ENCODE results near the gene ERBB4.

Gene ERBB4

DNA sequence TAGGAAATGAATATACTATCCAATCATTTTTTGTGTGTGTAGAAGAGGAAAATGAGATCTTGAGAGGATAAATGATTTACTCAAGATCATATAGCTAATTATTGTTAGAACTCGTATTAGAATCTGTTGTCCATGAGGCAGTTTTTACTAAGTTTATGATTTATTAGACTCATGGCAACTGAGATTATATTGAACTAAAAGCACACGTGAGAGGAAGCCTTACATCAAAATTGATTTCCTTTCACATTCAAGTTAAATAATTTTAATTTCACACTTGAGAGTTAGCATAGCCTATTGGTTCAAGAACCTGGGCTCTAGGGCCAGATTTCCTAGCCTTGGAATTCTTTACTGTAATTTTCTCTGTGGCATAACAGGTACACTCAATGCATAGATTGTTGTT, 552.3 kb downstream of the ERBB4 start:
- TF ChIP-seq, protein P1, sequence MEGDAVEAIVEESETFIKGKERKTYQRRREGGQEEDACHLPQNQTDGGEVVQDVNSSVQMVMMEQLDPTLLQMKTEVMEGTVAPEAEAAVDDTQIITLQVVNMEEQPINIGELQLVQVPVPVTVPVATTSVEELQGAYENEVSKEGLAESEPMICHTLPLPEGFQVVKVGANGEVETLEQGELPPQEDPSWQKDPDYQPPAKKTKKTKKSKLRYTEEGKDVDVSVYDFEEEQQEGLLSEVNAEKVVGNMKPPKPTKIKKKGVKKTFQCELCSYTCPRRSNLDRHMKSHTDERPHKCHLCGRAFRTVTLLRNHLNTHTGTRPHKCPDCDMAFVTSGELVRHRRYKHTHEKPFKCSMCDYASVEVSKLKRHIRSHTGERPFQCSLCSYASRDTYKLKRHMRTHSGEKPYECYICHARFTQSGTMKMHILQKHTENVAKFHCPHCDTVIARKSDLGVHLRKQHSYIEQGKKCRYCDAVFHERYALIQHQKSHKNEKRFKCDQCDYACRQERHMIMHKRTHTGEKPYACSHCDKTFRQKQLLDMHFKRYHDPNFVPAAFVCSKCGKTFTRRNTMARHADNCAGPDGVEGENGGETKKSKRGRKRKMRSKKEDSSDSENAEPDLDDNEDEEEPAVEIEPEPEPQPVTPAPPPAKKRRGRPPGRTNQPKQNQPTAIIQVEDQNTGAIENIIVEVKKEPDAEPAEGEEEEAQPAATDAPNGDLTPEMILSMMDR (IDR thresholded peaks at IDR 0.05; ENCODE audit: low read depth, low read length, poor library complexity, severe bottlenecking) = no peak
- no peak for TF ChIP-seq EZH2phosphoT487 (IDR thresholded peaks at IDR 0.05; ENCODE audit: borderline replicate concordance, low read length)
- no peaks in the 10 kb centered on the region for H3K9me3 ChIP-seq (ENCODE audit: control insufficient read depth, insufficient read depth, low read length)
- no peaks in the 10 kb centered on the region for H3F3A ChIP-seq (ENCODE audit: control insufficient read depth, insufficient read depth)
- no peak overlapping the region for H3K4me3 ChIP-seq (ENCODE audit: low read length)
- H3K4me2 ChIP-seq (ENCODE audit: low read length) = no peak overlapping the region
- H3K36me3 ChIP-seq (ENCODE audit: control insufficient read depth, low read length) = no peaks in the 10 kb centered on the region
- no peaks in the 10 kb centered on the region for H4K20me1 ChIP-seq (ENCODE audit: control insufficient read depth, insufficient read depth, low read depth, low read length)
- H3K9me2 ChIP-seq (replicated peaks; ENCODE audit: control insufficient read depth, low read length) = no peaks in the 10 kb centered on the region; the same call in 1 of the 2 replicates
- no peaks in the 10 kb centered on the region for H3K27me3 ChIP-seq (ENCODE audit: control insufficient read depth, low read length)
- no peaks in the 10 kb centered on the region for H3K4me1 ChIP-seq (ENCODE audit: control insufficient read depth, low read length)
- H3K27ac ChIP-seq (ENCODE audit: low read depth, low read length) = no peak overlapping the region
- H3K79me2 ChIP-seq (ENCODE audit: control insufficient read depth, low read length) = no peaks in the 10 kb centered on the region

DNA sequence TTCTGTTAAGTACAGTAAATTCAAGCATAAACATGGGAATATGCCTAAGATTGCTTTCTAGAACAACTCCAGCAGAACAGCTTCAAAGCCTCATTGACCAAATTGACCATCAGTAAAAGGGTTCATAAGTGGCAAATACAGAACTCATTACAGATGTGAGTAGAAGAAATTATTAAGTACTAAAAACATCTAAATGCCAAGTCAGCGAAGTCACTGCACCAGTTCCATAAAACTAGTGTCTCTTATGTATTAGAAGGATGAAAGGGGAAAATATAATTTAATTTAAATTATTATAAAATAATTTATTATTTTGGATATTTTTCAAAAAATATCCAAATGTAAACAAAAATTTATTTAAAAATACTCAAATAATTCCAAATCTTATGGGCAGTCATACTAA, 553.2 kb downstream of the ERBB4 start:
- Histone ChIP-seq H3K9me2 (replicated peaks; ENCODE audit: control insufficient read depth, low read length) (no peaks in the 10 kb centered on the region; the same call in 1 of the 2 replicates), H3K9me3 (ENCODE audit: control insufficient read depth, insufficient read depth, low read length) (no peaks in the 10 kb centered on the region), H3K4me3 (ENCODE audit: low read length) (no peak overlapping the region), H3K27me3 (ENCODE audit: control insufficient read depth, low read length) (no peaks in the 10 kb centered on the region), H3K4me1 (ENCODE audit: control insufficient read depth, low read length) (no peaks in the 10 kb centered on the region), H4K20me1 (ENCODE audit: control insufficient read depth, insufficient read depth, low read depth, low read length) (no peaks in the 10 kb centered on the region), H3F3A (ENCODE audit: control insufficient read depth, insufficient read depth) (no peaks in the 10 kb centered on the region), H3K79me2 (ENCODE audit: control insufficient read depth, low read length) (no peaks in the 10 kb centered on the region), H3K36me3 (ENCODE audit: control insufficient read depth, low read length) (no peaks in the 10 kb centered on the region), H3K27ac (ENCODE audit: low read depth, low read length) (no peak overlapping the region), H3K4me2 (ENCODE audit: low read length) (no peak overlapping the region)
- TF ChIP-seq EZH2phosphoT487 (IDR thresholded peaks at IDR 0.05; ENCODE audit: borderline replicate concordance, low read length) = no peak
- TF ChIP-seq, protein P1 (IDR thresholded peaks at IDR 0.05; ENCODE audit: low read depth, low read length, poor library complexity, severe bottlenecking) = no peak

DNA sequence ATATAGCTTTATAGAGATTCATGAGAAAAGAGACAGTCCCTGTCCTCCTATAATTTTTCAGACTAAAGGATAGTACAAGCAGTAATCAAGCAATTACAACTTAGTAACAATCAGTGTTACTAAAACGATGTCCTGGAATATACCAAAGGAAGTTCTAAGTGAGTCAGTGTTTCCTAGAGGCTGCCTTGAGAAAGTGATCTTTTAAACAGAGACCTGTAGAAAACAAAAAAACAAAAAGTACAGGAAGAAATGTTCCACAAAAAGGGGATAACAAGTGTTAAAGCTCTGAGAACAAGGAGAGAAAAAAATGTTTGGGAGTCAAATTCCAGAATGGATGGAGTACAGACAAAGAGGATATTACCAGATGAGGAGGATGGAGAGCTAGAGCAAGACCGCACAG, 556.4 kb downstream of the ERBB4 start:
- Histone ChIP-seq H3K4me2 (ENCODE audit: low read length) (no peak overlapping the region), H3K79me2 (ENCODE audit: control insufficient read depth, low read length) (no peaks in the 10 kb centered on the region), H3K9me3 (ENCODE audit: control insufficient read depth, insufficient read depth, low read length) (no peaks in the 10 kb centered on the region), H3K36me3 (ENCODE audit: control insufficient read depth, low read length) (no peaks in the 10 kb centered on the region), H4K20me1 (ENCODE audit: control insufficient read depth, insufficient read depth, low read depth, low read length) (no peaks in the 10 kb centered on the region), H3K27me3 (ENCODE audit: control insufficient read depth, low read length) (no peaks in the 10 kb centered on the region), H3K4me3 (ENCODE audit: low read length) (no peak overlapping the region), H3K27ac (ENCODE audit: low read depth, low read length) (no peak overlapping the region), H3F3A (ENCODE audit: control insufficient read depth, insufficient read depth) (no peaks in the 10 kb centered on the region), H3K4me1 (ENCODE audit: control insufficient read depth, low read length) (no peaks in the 10 kb centered on the region), H3K9me2 (replicated peaks; ENCODE audit: control insufficient read depth, low read length) (no peaks in the 10 kb centered on the region)
- TF ChIP-seq, protein P1 (IDR thresholded peaks at IDR 0.05; ENCODE audit: low read depth, low read length, poor library complexity, severe bottlenecking) = no peak
- TF ChIP-seq EZH2phosphoT487 (IDR thresholded peaks at IDR 0.05; ENCODE audit: borderline replicate concordance, low read length) = no peak

DNA sequence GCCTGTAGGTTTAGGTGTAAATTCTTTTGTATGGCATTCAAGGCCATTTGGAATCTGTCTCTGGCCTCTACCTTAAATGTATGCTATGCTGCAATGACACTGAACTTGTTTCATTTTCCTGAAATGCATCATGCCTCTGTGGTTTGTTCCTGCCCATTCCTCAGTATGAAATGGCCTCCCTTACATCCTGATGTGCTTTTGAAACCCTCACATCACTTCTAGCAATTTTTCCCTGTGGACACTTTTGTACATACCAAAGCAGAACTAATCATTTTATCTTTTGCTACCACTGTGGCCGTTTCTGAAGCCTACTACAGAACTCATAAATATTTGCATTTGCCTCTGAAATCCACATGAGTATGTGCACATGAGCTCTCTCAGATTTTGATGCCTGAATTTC, 557.2 kb downstream of the ERBB4 start:
- H3F3A ChIP-seq (ENCODE audit: control insufficient read depth, insufficient read depth) = no peaks in the 10 kb centered on the region
- H3K27me3 ChIP-seq (ENCODE audit: control insufficient read depth, low read length) = no peaks in the 10 kb centered on the region
- H3K79me2 ChIP-seq (ENCODE audit: control insufficient read depth, low read length) = no peaks in the 10 kb centered on the region
- H3K9me3 ChIP-seq (ENCODE audit: control insufficient read depth, insufficient read depth, low read length) = no peaks in the 10 kb centered on the region
- H3K27ac ChIP-seq (ENCODE audit: low read depth, low read length) = no peak overlapping the region
- no peak overlapping the region for H3K4me3 ChIP-seq (ENCODE audit: low read length)
- H3K9me2 ChIP-seq (replicated peaks; ENCODE audit: control insufficient read depth, low read length) = no peaks in the 10 kb centered on the region
- no peaks in the 10 kb centered on the region for H3K36me3 ChIP-seq (ENCODE audit: control insufficient read depth, low read length)
- H3K4me2 ChIP-seq (ENCODE audit: low read length) = no peak overlapping the region
- no peaks in the 10 kb centered on the region for H3K4me1 ChIP-seq (ENCODE audit: control insufficient read depth, low read length)
- no peak for TF ChIP-seq EZH2phosphoT487 (IDR thresholded peaks at IDR 0.05; ENCODE audit: borderline replicate concordance, low read length)
- TF ChIP-seq, protein P1 (IDR thresholded peaks at IDR 0.05; ENCODE audit: low read depth, low read length, poor library complexity, severe bottlenecking) = no peak
- no peaks in the 10 kb centered on the region for H4K20me1 ChIP-seq (ENCODE audit: control insufficient read depth, insufficient read depth, low read depth, low read length)

All from DOHH2 (cell line).